H1 (cell line): ENCODE results near the gene SH3PXD2A. TPM values are rescaled to one million over a fixed set of nuclear protein-coding genes. Genes with fewer than 3 reads are reported as not detected.

Source experiments
- CTCF ChIA-PET: fragments of 300-600 bp; sonication (Branson Sonifier 250); formaldehyde crosslinking; loops from one replicate; lab custom pipeline; 2021; ENCODE audit not compliant: partially characterized antibody; lab: Charles Lee
- POLR2A ChIA-PET: fragments of 300-600 bp; sonication (Branson Sonifier 250); formaldehyde crosslinking; loops from one replicate; lab custom pipeline; 2021; ENCODE audit warnings: inconsistent platforms; ENCODE audit not compliant: partially characterized antibody; lab: Charles Lee
- DNase-seq, 2 experiments: peaks; one replicate each; pipeline versions ENCODE4 v3.0.0 to v3.0.0-alpha.2; 2010 to 2022; ENCODE audit warnings: low spot score in 2 of 2, low read depth in 1 of 2, mixed read lengths in 1 of 2
- FAIRE-seq: peaks from 2 replicates; lab custom pipeline; 2011; peaks lifted over from hg19 to GRCh38; lab: Jason Lieb, UNC
- H2AFZ ChIP-seq: 2 replicates; pipeline ENCODE4 v1.8.1; 2012; ENCODE audit warnings: low read length, inconsistent platforms
- H2AK5ac ChIP-seq: 2 replicates; pipeline ENCODE4 v1.6.1; 2013; ENCODE audit warnings: low read depth, low read length
- H2BK120ac ChIP-seq: replicated peaks from 2 replicates; pipeline ENCODE3; 2013; ENCODE audit warnings: low read depth, low read length, inconsistent platforms
- H2BK12ac ChIP-seq: 2 replicates; pipeline ENCODE4 v1.6.1; 2013; ENCODE audit warnings: low read depth, low read length
- H2BK15ac ChIP-seq: 2 replicates; pipeline ENCODE4 v1.6.1; 2013; ENCODE audit warnings: low read length
- H2BK20ac ChIP-seq: 2 replicates; pipeline ENCODE4 v1.6.1; 2013; ENCODE audit warnings: low read length
- H2BK5ac ChIP-seq: 2 replicates; pipeline ENCODE4 v1.6.1; 2013; ENCODE audit warnings: low read depth, low read length
- H3K14ac ChIP-seq: 2 replicates; pipeline ENCODE4 v1.6.1; 2013; ENCODE audit warnings: inconsistent platforms; ENCODE audit not compliant: insufficient read length
- H3K18ac ChIP-seq: 2 replicates; pipeline ENCODE4 v1.6.1; 2013; ENCODE audit warnings: low read length; ENCODE audit errors: extremely low read depth
- H3K23ac ChIP-seq: 2 replicates; pipeline ENCODE4 v1.6.1; 2013; ENCODE audit warnings: inconsistent platforms; ENCODE audit not compliant: insufficient read length
- H3K23me2 ChIP-seq: 2 replicates; pipeline ENCODE4 v1.6.1; 2013; ENCODE audit warnings: low read depth, low read length
- H3K27ac ChIP-seq: 2 replicates; pipeline ENCODE4 v1.6.1; 2011; ENCODE audit warnings: low read depth, low read length, inconsistent platforms
- H3K27me3 ChIP-seq, 4 experiments: replicated peaks in 1 of 4; 1 replicate in 1 of 4; 2 replicates in 3 of 4; pipeline versions ENCODE4 v1.6.1 to v1.8.1; 2011 to 2013; ENCODE audit warnings: low read length in 3 of 4, mild to moderate bottlenecking in 3 of 4, inconsistent platforms in 2 of 4, mixed read lengths in 2 of 4, moderate library complexity in 1 of 4; ENCODE audit not compliant: control insufficient read depth in 3 of 4, insufficient read depth in 3 of 4; ENCODE audit errors: extremely low read depth in 1 of 4
- H3K36me3 ChIP-seq, 4 experiments: 2 replicates each; pipeline versions ENCODE4 v1.6.1 to v1.8.1; 2011 to 2013; ENCODE audit warnings: mild to moderate bottlenecking in 4 of 4, low read length in 3 of 4, moderate library complexity in 2 of 4, control low read depth in 1 of 4, inconsistent platforms in 1 of 4; ENCODE audit not compliant: insufficient read depth in 4 of 4, control insufficient read depth in 2 of 4
- H3K4ac ChIP-seq: replicated peaks from 2 replicates; pipeline ENCODE3; 2013; ENCODE audit warnings: low read length, low read depth, mixed read lengths, inconsistent platforms; ENCODE audit not compliant: insufficient read length
- H3K4me1 ChIP-seq, 4 experiments: replicated peaks in 1 of 4; 1 replicate in 1 of 4; 2 replicates in 3 of 4; pipeline versions ENCODE4 v1.6.1 to v1.8.1; 2011 to 2013; ENCODE audit warnings: low read length in 3 of 4, inconsistent platforms in 2 of 4, mixed read lengths in 1 of 4; ENCODE audit not compliant: insufficient read depth in 4 of 4, control insufficient read depth in 3 of 4
- H3K4me2 ChIP-seq, 2 experiments: 2 replicates each; pipeline versions ENCODE4 v1.6.1 to v1.8.1; 2011 to 2013; ENCODE audit warnings: low read depth in 2 of 2, low read length in 2 of 2, control low read depth in 1 of 2, inconsistent platforms in 1 of 2, mild to moderate bottlenecking in 1 of 2; ENCODE audit not compliant: insufficient read depth in 1 of 2
- H3K4me3 ChIP-seq, 4 experiments: fragments of 200-600, 300-600 bp in 1 of 4; sonication (generic), shearing (Covaris generic), sonication (Bioruptor Twin) in 1 of 4; 2 replicates each; pipeline versions ENCODE4 v1.5.1 to v1.8.1; 2011 to 2016; ENCODE audit warnings: low read length in 4 of 4, low read depth in 3 of 4, control low read depth in 2 of 4, inconsistent platforms in 2 of 4, mild to moderate bottlenecking in 2 of 4, mixed read lengths in 1 of 4, moderate library complexity in 1 of 4; ENCODE audit not compliant: insufficient read depth in 2 of 4; ENCODE audit errors: extremely low read depth in 1 of 4
- H3K56ac ChIP-seq: replicated peaks from 2 replicates; pipeline ENCODE3; 2013; ENCODE audit warnings: low read depth, mild to moderate bottlenecking, mixed read lengths, low read length, inconsistent platforms; ENCODE audit not compliant: insufficient read length
- H3K79me1 ChIP-seq: 2 replicates; pipeline ENCODE4 v1.6.1; 2013; ENCODE audit warnings: low read depth, low read length, control low read depth
- H3K79me2 ChIP-seq, 2 experiments: 2 replicates each; pipeline versions ENCODE4 v1.6.1 to v1.8.1; 2012 to 2013; ENCODE audit warnings: low read length in 2 of 2, mild to moderate bottlenecking in 2 of 2, inconsistent platforms in 1 of 2; ENCODE audit not compliant: insufficient read depth in 2 of 2, control insufficient read depth in 1 of 2
- H3K9ac ChIP-seq, 4 experiments: replicated peaks in 1 of 4; 1 replicate in 1 of 4; 2 replicates in 3 of 4; pipeline versions ENCODE4 v1.6.1 to v1.8.1; 2011 to 2013; ENCODE audit warnings: low read depth in 3 of 4, low read length in 3 of 4, control low read depth in 2 of 4, mild to moderate bottlenecking in 2 of 4, moderate library complexity in 2 of 4, inconsistent platforms in 1 of 4; ENCODE audit errors: extremely low read depth in 1 of 4
- H3K9me3 ChIP-seq, 2 experiments: 2 replicates each; pipeline versions ENCODE4 v1.6.1 to v1.8.1; 2012 to 2013; ENCODE audit warnings: mild to moderate bottlenecking in 2 of 2, moderate library complexity in 2 of 2, control low read depth in 1 of 2, inconsistent platforms in 1 of 2, low read depth in 1 of 2, low read length in 1 of 2, mixed read lengths in 1 of 2; ENCODE audit not compliant: insufficient read depth in 2 of 2
- H4K20me1 ChIP-seq, 2 experiments: replicated peaks in 1 of 2; 2 replicates each; pipeline versions ENCODE3 to v1.8.1; 2011 to 2013; ENCODE audit warnings: inconsistent platforms in 2 of 2, low read length in 2 of 2, mild to moderate bottlenecking in 1 of 2; ENCODE audit not compliant: insufficient read depth in 2 of 2, control insufficient read depth in 1 of 2
- H4K5ac ChIP-seq: 2 replicates; pipeline ENCODE4 v1.6.1; 2013; ENCODE audit warnings: low read length, low read depth, mixed read lengths, inconsistent platforms; ENCODE audit not compliant: insufficient read length
- H4K8ac ChIP-seq: 2 replicates; pipeline ENCODE4 v1.8.0; 2013; ENCODE audit warnings: mild to moderate bottlenecking, moderate library complexity, low read length, inconsistent platforms; ENCODE audit not compliant: insufficient read depth; ENCODE audit errors: extremely low read depth
- H4K91ac ChIP-seq: replicated peaks from 2 replicates; pipeline ENCODE3; 2013; ENCODE audit warnings: low read length, mixed read lengths, inconsistent platforms; ENCODE audit not compliant: insufficient read length
- GTF2F1 ChIP-seq: IDR thresholded peaks from 2 replicates; pipeline ENCODE4 v1.6.1; 2012; ENCODE audit warnings: low read depth, low read length, improper control_type of control experiment, borderline replicate concordance
- JUN ChIP-seq: IDR thresholded peaks from 2 replicates; pipeline ENCODE4 v1.6.1; 2011; ENCODE audit warnings: low read depth, mild to moderate bottlenecking, improper control_type of control experiment, low read length
- KDM4A ChIP-seq: IDR thresholded peaks from one replicate; pipeline ENCODE4 v1.7.1; 2012; ENCODE audit warnings: low read depth, mild to moderate bottlenecking, moderate library complexity, low read length, inconsistent platforms; ENCODE audit not compliant: severe bottlenecking
- KDM5A ChIP-seq: fragments of 200-600 bp; IDR thresholded peaks from 2 replicates; pipeline ENCODE4 v1.7.1; 2012; ENCODE audit warnings: mild to moderate bottlenecking, low read length, inconsistent platforms, mixed read lengths
- NANOG ChIP-seq: IDR thresholded peaks from 2 replicates; pipeline ENCODE4 v1.6.1; 2011; ENCODE audit warnings: low read length, low read depth, mild to moderate bottlenecking, inconsistent platforms; ENCODE audit not compliant: insufficient read depth, poor library complexity, severe bottlenecking
- RAD21 ChIP-seq, 2 experiments: IDR thresholded peaks in 1 of 2; conservative IDR thresholded peaks in 1 of 2; 2 replicates each; pipeline ENCODE4 v1.6.1; 2011; ENCODE audit warnings: low read depth in 2 of 2, low read length in 2 of 2, improper control_type of control experiment in 1 of 2, inconsistent platforms in 1 of 2, mild to moderate bottlenecking in 1 of 2, moderate library complexity in 1 of 2
- RBBP5 ChIP-seq: IDR thresholded peaks from 2 replicates; pipeline ENCODE4 v1.7.1; 2012; ENCODE audit warnings: low read depth, mild to moderate bottlenecking, inconsistent platforms, low read length, moderate library complexity, borderline replicate concordance
- TEAD4 ChIP-seq: IDR thresholded peaks from 2 replicates; pipeline ENCODE4 v1.6.1; 2012; ENCODE audit warnings: low read depth, low read length, inconsistent platforms, mixed read lengths
- YY1 ChIP-seq: IDR thresholded peaks from 2 replicates; pipeline ENCODE4 v1.6.1; 2011; ENCODE audit warnings: low read depth, mild to moderate bottlenecking, low read length
- WGBS, 2 experiments: shearing (Covaris generic) in 1 of 2; methylation state at CpG; one replicate each; pipeline versions ENCODE4 v1.1.6 to v1.1.7; 2013 to 2015; ENCODE audit warnings: low lambda C conversion rate in 2 of 2, mixed read lengths in 2 of 2, inconsistent platforms in 1 of 2, low coverage in 1 of 2, missing lambda C conversion rate in 1 of 2; ENCODE audit not compliant: insufficient replicate concordance in 2 of 2, insufficient coverage in 1 of 2, insufficient read length in 1 of 2; ENCODE audit errors: extremely low coverage in 1 of 2, missing lambda C conversion rate in 1 of 2; 5-methylcytosine and 5-hydroxymethylcytosine counted together
- polyA plus RNA-seq, 7 experiments: library from polyadenylated mRNA; depleted of rRNA in 3 of 7; stranded (reverse) in 5 of 7; unstranded in 2 of 7; fragments of >200 nt in 5 of 7; fragments of 200-250 nt in 2 of 7; gene quantifications; 1 replicate in 5 of 7; 2 replicates in 1 of 7; 4 replicates in 1 of 7; pipeline versions ENCODE4 v1.2.1 to v1.2.3, GENCODE V29; 2011 to 2013; ENCODE audit warnings: missing spikeins in 2 of 7, mixed read lengths in 2 of 7
- total RNA-seq: library from RNA; stranded (reverse); fragmentation: NEBNext Ultra II Directional; extraction: Animal tissue kit (Norgen Biotek cat#: 25700); gene quantifications from 2 replicates; pipeline ENCODE4 v1.2.1, GENCODE V29; 2021
- TF ChIP-seq, protein P1 (sequence below): IDR thresholded peaks from 2 replicates; pipeline ENCODE4 v1.6.1; 2012; ENCODE audit warnings: inconsistent platforms

Gene SH3PXD2A
- total and polyA plus RNA-seq, 2 of the 8 experiments (the other 6 are each of a cell fraction or from before 2014, with no cell fraction given) = 5.4 to 16.3 TPM

DNA sequence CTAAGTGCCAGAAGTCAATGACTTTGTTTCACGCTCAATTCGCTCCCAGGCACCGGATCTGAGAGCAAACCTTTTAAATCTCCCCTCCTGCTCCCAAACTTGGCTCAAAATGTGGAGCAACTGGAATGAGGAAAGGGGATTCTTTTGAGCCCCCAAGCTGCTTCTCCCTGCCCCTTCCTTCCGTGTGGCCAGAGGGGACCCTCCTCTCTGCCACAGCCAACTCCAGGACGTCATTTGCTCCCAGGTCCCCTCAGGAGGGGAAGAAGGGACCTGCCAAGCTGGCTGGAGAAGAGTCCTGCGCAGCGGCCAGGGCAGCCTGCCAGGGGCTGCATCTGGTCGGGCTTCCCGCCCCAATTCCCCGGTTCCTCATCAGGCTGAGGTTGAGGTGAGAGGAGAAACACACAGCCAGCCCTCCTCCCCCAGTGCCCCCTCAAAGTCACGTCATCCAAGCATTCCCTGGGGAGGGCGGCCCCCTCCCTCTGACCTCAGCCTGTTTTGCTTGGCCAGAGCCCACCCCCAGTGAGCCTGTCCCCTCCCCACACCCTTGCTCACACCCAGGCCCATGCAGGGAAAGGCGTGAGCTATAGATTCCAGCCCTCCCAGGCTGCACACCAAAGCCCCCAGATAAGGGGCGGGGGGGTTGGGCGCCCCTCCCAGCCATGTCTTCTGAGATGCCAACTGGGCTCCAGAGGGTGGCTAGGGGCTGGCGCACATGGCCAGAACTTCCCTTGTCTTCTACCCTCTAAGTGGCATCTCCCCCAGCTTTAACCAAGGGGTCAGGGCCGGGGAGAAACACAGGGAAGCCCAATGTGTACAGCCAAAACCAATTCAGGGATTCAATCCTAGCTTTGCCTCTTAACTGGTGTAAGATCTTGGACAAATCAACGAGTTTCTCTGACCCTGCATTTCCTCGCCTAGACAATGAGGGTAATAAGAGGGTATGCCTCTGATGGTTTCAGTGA lies 35.0 kb downstream of the SH3PXD2A start:
- Histone ChIP-seq H4K91ac (no peak overlapping the region), H3K14ac (no peak overlapping the region), H3K27ac (no peak overlapping the region), H4K5ac (no peak overlapping the region), H3K27me3 (no peaks in the 10 kb centered on the region), H4K20me1 (no peaks in the 10 kb centered on the region), H3K4ac (no peak overlapping the region), H3K9ac (no peak overlapping the region), H3K4me2 (no peak overlapping the region), H3K4me1 (peaks cover 0 to 4% (median under 1%) of the 10 kb centered on the region in 4 experiments; a peak in 4 of 7 replicates), H3K56ac (no peak overlapping the region), H2BK12ac (0 out of 2 replicates have a peak overlapping the region, but pooled peaks have one; percentile 2), H3K23ac (no peak overlapping the region), H3K79me2 (no peaks in the 10 kb centered on the region), H2BK20ac (no peak overlapping the region), H3K23me2 (no peaks in the 10 kb centered on the region), H2AK5ac (no peak overlapping the region), H3K36me3 (no peaks in the 10 kb centered on the region), H3K9me3 (no peaks in the 10 kb centered on the region), H2BK15ac (no peak overlapping the region), H2BK120ac (no peak overlapping the region), H3K18ac (no peak overlapping the region), H3K79me1 (no peaks in the 10 kb centered on the region; the same call in 1 of the 2 replicates), H2AFZ (no peak overlapping the region), H4K8ac (no peak overlapping the region), H3K4me3 (no peak overlapping the region), H2BK5ac (no peak overlapping the region)
- ChIA-PET CTCF (interaction anchor here (0.6 to 3.7 kb wide), 8 partner anchors 8 to 106 kb away, joined by 3 to 17 read pairs (median 4); no protein-coding TSS in a partner anchor), POLR2A (interaction anchor here (0.8 to 1.3 kb wide), 3 partner anchors 11 to 19 kb away, joined by 3 read pairs; no protein-coding TSS in a partner anchor)
- FAIRE-seq (no peak), DNase-seq (no peak)
- WGBS, 2 experiments = 87% methylated on average over 13 of the region's 19 CpGs; no CpG with 5 or more reads in 1 of the 2 experiments
- no peak for TF ChIP-seq YY1
- no peak for TF ChIP-seq KDM4A
- no peak for TF ChIP-seq KDM5A
- no peak for TF ChIP-seq RBBP5
- TF ChIP-seq GTF2F1 = no peak
- TF ChIP-seq NANOG = no peak
- no peak for TF ChIP-seq TEAD4
- TF ChIP-seq, protein P1, sequence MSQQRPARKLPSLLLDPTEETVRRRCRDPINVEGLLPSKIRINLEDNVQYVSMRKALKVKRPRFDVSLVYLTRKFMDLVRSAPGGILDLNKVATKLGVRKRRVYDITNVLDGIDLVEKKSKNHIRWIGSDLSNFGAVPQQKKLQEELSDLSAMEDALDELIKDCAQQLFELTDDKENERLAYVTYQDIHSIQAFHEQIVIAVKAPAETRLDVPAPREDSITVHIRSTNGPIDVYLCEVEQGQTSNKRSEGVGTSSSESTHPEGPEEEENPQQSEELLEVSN = no peak
- TF ChIP-seq JUN = no peak
- no peak for TF ChIP-seq RAD21 (IDR thresholded peaks at IDR 0.05 in 1 of 2, conservative IDR thresholded peaks at IDR 0.05 in 1 of 2; ENCODE audit: low read depth in 2 of 2, low read length in 2 of 2)
